Measurements from ENCODE around the gene CYP4B1. TPM values are rescaled to one million over a fixed set of nuclear protein-coding genes. Genes with fewer than 3 reads are reported as not detected.
"Not testable (repeated sequence)": the region's sequence is repeated elsewhere in the genome, so short reads cannot be mapped to it uniquely, and the experiment has no call there.

Gene CYP4B1
- total and polyA plus RNA-seq, 11 donors: 1.5 to 103 (median 10.0) TPM; not detected in 1

DNA sequence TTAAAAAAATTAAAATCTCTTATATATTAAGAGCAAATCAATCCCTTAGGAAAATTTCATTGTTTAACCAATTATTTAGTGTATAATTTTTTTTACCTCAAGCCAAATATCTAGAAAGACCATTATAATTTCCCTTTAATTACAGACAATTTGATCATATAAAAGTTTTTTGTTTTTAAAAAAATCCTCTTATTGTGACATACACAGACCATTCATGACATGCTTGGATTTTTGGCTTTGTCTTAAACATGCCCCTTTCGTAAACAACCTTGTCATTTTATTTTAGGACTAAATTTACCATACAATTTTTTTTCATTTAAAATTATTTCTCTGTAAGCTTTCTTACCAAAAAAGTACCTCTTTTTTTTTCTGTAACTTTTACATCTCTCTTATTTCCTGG, 14.2 kb upstream of the CYP4B1 start:
- intact Hi-C loops (cut with DNase I): no loop called here
- Histone ChIP-seq H3K4me3 (no peak overlapping the region), H3K36me3 (no peaks in the 10 kb centered on the region), H3K27me3 (no peaks in the 10 kb centered on the region), H3K9me3 (peaks cover 0 to 13% (median 0%) of the 10 kb centered on the region in 12 donors), H3K27ac (no peak overlapping the region), H3K4me1 (no peaks in the 10 kb centered on the region)
- TF ChIP-seq, protein P1, sequence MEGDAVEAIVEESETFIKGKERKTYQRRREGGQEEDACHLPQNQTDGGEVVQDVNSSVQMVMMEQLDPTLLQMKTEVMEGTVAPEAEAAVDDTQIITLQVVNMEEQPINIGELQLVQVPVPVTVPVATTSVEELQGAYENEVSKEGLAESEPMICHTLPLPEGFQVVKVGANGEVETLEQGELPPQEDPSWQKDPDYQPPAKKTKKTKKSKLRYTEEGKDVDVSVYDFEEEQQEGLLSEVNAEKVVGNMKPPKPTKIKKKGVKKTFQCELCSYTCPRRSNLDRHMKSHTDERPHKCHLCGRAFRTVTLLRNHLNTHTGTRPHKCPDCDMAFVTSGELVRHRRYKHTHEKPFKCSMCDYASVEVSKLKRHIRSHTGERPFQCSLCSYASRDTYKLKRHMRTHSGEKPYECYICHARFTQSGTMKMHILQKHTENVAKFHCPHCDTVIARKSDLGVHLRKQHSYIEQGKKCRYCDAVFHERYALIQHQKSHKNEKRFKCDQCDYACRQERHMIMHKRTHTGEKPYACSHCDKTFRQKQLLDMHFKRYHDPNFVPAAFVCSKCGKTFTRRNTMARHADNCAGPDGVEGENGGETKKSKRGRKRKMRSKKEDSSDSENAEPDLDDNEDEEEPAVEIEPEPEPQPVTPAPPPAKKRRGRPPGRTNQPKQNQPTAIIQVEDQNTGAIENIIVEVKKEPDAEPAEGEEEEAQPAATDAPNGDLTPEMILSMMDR (IDR thresholded peaks at IDR 0.05): no peak
- TF ChIP-seq POLR2A (IDR thresholded peaks at IDR 0.05): no peak
- ATAC-seq (no peak), DNase-seq (no peak)
- WGBS, 4 donors: 78 to 87% (median 84%) methylated on average over 1 of the region's 1 CpG

DNA sequence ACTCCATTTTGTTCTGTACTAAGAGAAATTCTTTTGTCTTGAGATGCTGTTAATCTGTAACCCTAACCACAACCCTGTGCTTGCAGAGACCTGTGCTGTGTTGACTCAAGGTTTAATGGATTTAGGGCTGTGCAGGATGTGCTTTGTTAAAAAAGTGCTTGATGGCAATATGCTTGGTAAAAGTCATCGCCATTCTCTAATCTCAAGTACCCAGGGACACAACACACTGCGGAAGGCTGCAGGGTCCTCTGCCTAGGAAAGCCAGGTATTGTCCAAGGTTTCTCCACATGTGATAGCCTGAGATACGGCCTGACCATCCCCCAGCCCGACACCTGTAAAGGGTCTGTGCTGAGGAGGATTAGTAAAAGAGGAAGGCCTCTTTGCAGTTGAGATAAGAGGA, 10.2 kb upstream of the CYP4B1 start:
- H3K36me3 ChIP-seq; H3K27ac ChIP-seq; intact Hi-C loops (cut with DNase I); DNase-seq; H3K4me1 ChIP-seq; ATAC-seq; H3K4me3 ChIP-seq; H3K27me3 ChIP-seq: not testable (repeated sequence)
- peaks cover 0 to 12% (median 0%) of the 10 kb centered on the region in 12 donors for H3K9me3 ChIP-seq
- 58 to 73% (median 70%) methylated on average over 3 to 4 of the region's 4 CpGs for WGBS, 4 donors

DNA sequence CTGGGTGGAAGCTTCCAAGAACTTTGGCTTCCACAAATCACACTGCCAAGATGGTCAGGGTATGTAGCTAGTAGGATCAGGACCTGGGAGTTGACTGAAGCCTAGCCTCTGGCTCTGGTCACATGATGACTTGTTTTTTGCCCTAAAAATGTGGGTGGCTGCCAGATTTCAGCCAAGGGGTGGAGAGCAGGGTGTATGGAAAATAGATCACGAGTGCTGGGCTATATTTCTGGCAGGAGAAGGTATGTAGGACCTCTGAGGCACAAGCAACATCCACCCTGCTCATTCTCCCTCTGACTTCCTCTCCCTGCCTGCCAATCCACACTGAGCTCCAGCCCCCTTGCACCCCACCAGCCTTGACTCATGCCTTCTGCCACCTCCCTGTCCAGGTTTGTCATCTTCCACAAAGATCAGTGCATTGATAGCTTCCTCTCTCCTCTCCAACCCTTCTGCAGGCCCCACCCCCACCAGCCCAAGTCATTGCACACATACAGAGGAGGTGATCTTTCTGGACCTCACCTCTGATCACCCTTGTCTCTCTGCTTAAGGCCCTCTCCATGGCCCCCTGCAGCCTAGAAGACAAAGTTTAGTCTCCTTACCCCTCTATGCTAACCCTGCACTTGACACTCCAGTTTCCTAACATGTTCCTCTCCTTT, 8.3 kb upstream of the CYP4B1 start:
- no peak for TF ChIP-seq POLR2A (IDR thresholded peaks at IDR 0.05)
- TF ChIP-seq, protein P1 (IDR thresholded peaks at IDR 0.05): no peak
- intact Hi-C loops (cut with DNase I): no loop called here
- Histone ChIP-seq H3K27ac (no peak overlapping the region), H3K36me3 (no peaks in the 10 kb centered on the region), H3K9me3 (peaks cover 0 to 2% (median 0%) of the 10 kb centered on the region in 12 donors), H3K4me1 (peaks cover 0 to 8% (median 0%) of the 10 kb centered on the region in 12 donors), H3K27me3 (no peaks in the 10 kb centered on the region), H3K4me3 (no peak overlapping the region)
- ATAC-seq (no peak), DNase-seq (no peak)
- 0 to 49% (median 28%) methylated on average over 1 of the region's 1 CpG for WGBS, 4 donors

DNA sequence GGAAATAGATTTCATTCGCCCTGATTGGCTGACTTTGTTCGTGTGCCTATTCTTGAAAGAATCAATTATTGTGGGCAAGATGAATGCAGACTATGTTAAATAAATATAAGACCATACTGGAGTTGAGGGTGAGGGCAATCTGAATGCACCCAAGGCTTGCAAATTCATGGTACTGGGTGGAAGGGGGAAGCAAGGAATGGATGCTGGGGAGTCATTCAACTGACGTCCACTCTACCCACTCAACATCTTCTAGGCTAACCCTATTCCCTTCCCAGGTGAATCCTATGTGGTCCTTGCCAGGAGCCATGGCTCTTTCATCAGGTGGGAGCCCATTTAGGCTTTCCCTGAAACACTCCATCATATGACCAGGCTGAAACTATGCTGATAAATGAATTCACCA, 5.7 kb upstream of the CYP4B1 start:
- no peak overlapping the region for H3K27ac ChIP-seq
- peaks cover 0 to 8% (median 0%) of the 10 kb centered on the region in 12 donors for H3K4me1 ChIP-seq
- ATAC-seq (no peak), DNase-seq (no peak)
- no peak overlapping the region for H3K4me3 ChIP-seq
- intact Hi-C loops (cut with DNase I): no loop called here
- H3K36me3 ChIP-seq: no peaks in the 10 kb centered on the region
- no peak for TF ChIP-seq POLR2A (IDR thresholded peaks at IDR 0.05)
- TF ChIP-seq, protein P1 (IDR thresholded peaks at IDR 0.05): no peak
- no peaks in the 10 kb centered on the region for H3K27me3 ChIP-seq
- peaks cover 0 to 2% (median 0%) of the 10 kb centered on the region in 12 donors for H3K9me3 ChIP-seq
- 69 to 87% (median 78%) methylated on average over 3 of the region's 3 CpGs for WGBS, 4 donors

Measured in heart left ventricle (tissue), 16 donors.